K562 (cell line): ENCODE data around the gene ZNF547. TPM values are rescaled to one million over a fixed set of nuclear protein-coding genes. Genes with fewer than 3 reads are reported as not detected.
A peak's percentile ranks its signal among the peaks of the same experiment; 100 is the strongest.

ENCODE experiments used
- BACH1 ChIP-seq: fragments of 200-800 bp; sonication (Bioruptor generic); IDR thresholded peaks from 2 replicates; pipeline ENCODE4 v1.6.1; 2016; ENCODE audit warnings: missing genetic modification characterization, missing compliant biosample characterization
- CHD2 ChIP-seq: IDR thresholded peaks from 2 replicates; pipeline ENCODE4 v1.6.1; 2011; ENCODE audit warnings: low read depth, low read length
- CREBBP ChIP-seq: IDR thresholded peaks from one replicate; pipeline ENCODE4 v1.6.1; 2012; ENCODE audit warnings: low read depth, mild to moderate bottlenecking, control low read depth, inconsistent platforms, low read length
- CREM ChIP-seq: IDR thresholded peaks from 2 replicates; pipeline ENCODE4 v1.6.1; 2014; ENCODE audit warnings: antibody characterized with exemption, low read depth
- FOS ChIP-seq: IDR thresholded peaks from 3 replicates; pipeline ENCODE4 v1.6.1; 2011; ENCODE audit not compliant: insufficient read length; ENCODE audit errors: extremely low read depth
- KDM4B ChIP-seq, 2 experiments: fragments of 450-650 bp in 1 of 2; sonication (generic) in 1 of 2; IDR thresholded peaks; 2 replicates each; pipeline ENCODE4 v1.6.1; 2016 to 2017; ENCODE audit warnings: borderline replicate concordance in 2 of 2, antibody characterized with exemption in 1 of 2, low read depth in 1 of 2, mild to moderate bottlenecking in 1 of 2
- MAZ ChIP-seq, 2 experiments: fragments of 450-650 bp in 1 of 2; sonication (generic) in 1 of 2; formaldehyde crosslinking; IDR thresholded peaks in 1 of 2; conservative IDR thresholded peaks in 1 of 2; 2 replicates each; pipeline versions ENCODE4 v1.4.0 to v1.5.0; 2020; ENCODE audit warnings: mild to moderate bottlenecking in 1 of 2, missing genetic modification reagents in 1 of 2
- NRF1 ChIP-seq, 2 experiments: fragments of 450-650 bp; IDR thresholded peaks in 1 of 2; conservative IDR thresholded peaks in 1 of 2; 2 replicates each; pipeline ENCODE4 v1.6.1; 2014; ENCODE audit warnings: mild to moderate bottlenecking in 2 of 2
- SMARCB1 ChIP-seq: IDR thresholded peaks from 2 replicates; pipeline ENCODE4 v1.6.1; 2011; ENCODE audit warnings: improper control_type of control experiment, low read depth; ENCODE audit not compliant: insufficient read length
- TBL1XR1 ChIP-seq, 2 experiments: IDR thresholded peaks; 2 replicates each; pipeline ENCODE4 v1.6.1; 2012; ENCODE audit warnings: improper control_type of control experiment in 2 of 2, low read length in 2 of 2, mild to moderate bottlenecking in 1 of 2
- TEAD1 ChIP-seq, 2 experiments: fragments of 450-650 bp in 1 of 2; sonication (generic) in 1 of 2; formaldehyde crosslinking; IDR thresholded peaks; 2 replicates each; pipeline versions ENCODE4 v1.4.0 to v1.8.0; 2020 to 2022; ENCODE audit warnings: mild to moderate bottlenecking in 2 of 2, missing genetic modification reagents in 1 of 2
- YBX1 ChIP-seq: fragments of 450-650 bp; IDR thresholded peaks from 2 replicates; pipeline ENCODE4 v1.7.1; 2016; ENCODE audit warnings: mild to moderate bottlenecking
- ZBTB17 ChIP-seq: fragments of 450-650 bp; formaldehyde crosslinking; IDR thresholded peaks from 2 replicates; pipeline ENCODE4 v1.4.0; 2020; ENCODE audit warnings: mild to moderate bottlenecking
- ZBTB2 ChIP-seq: fragments of 450-650 bp; IDR thresholded peaks from 2 replicates; pipeline ENCODE4 v1.6.1; 2016; ENCODE audit warnings: antibody characterized with exemption
- ZBTB40 ChIP-seq, 2 experiments: fragments of 450-650 bp in 1 of 2; sonication (generic) in 1 of 2; formaldehyde crosslinking in 1 of 2; IDR thresholded peaks; 2 replicates each; pipeline versions ENCODE4 v1.7.1 to v1.9.0; 2016 to 2022; ENCODE audit warnings: inconsistent platforms in 1 of 2, mild to moderate bottlenecking in 1 of 2, missing genetic modification reagents in 1 of 2
- ZNF232 ChIP-seq: sonication (generic); formaldehyde crosslinking; IDR thresholded peaks from 2 replicates; pipeline ENCODE4 v1.8.0; 2022; ENCODE audit warnings: mild to moderate bottlenecking, missing genetic modification reagents
- polyA plus RNA-seq, 8 experiments: library from polyadenylated mRNA; depleted of rRNA in 4 of 8; stranded (reverse) in 5 of 8; unstranded in 3 of 8; fragments of >200 nt; fragmentation: Nextera tagmentation in 2 of 8; fragmentation: Illumina TruSeq in 1 of 8; extraction: Ambion mirVana in 2 of 8; extraction: Trizol in 1 of 8; gene quantifications; 2 replicates each; pipeline versions ENCODE4 v1.2.1 to v1.2.3, GENCODE V29; 2011 to 2014; ENCODE audit warnings: inconsistent platforms in 1 of 8, missing spikeins in 1 of 8
- total RNA-seq, 7 experiments: library from RNA; depleted of rRNA in 6 of 7; stranded (reverse); fragments of >200 nt in 6 of 7; fragmentation: Illumina TruSeq in 2 of 7; extraction: Trizol in 2 of 7; gene quantifications; 2 replicates each; pipeline versions ENCODE4 v1.2.1 to v1.2.3, GENCODE V29; 2011 to 2021; ENCODE audit warnings: low replicate concordance in 1 of 7

ZNF547 gene
- total and polyA plus RNA-seq, 9 of the 15 experiments (the other 6 are each of a cell fraction or from before 2014, with no cell fraction given): 0.03 to 0.96 (median 0.30) TPM

GRCh38 chr19:57389730-57390598, 26.6 kb downstream of the ZNF547 start, which contains the start of gene ZNF548 (continued):
- TF ChIP-seq FOS (peak; percentile 24), CHD2 (peak; percentile 90), SMARCB1 (no peak), ZBTB2 (peak; percentile 96), ZNF232 (CRISPR knock-in tag) (0 out of 2 replicates have a peak, but pooled peaks have one; percentile 30), CREBBP (no peak), BACH1 (tag) (0 out of 2 replicates have a peak, but pooled peaks have one; percentile 16), ZBTB17 (0 out of 2 replicates have a peak, but pooled peaks have one; percentile 31), KDM4B (IDR thresholded peaks at IDR 0.05; ENCODE audit: borderline replicate concordance in 2 of 2, low read depth in 1 of 2) (0 out of 4 replicates have a peak, but pooled peaks of 1 of the 2 experiments have one; percentile 53), MAZ (CRISPR knock-in tag; conservative IDR thresholded peaks at IDR 0.05 in 1 of 2, IDR thresholded peaks at IDR 0.05 in 1 of 2) (0 out of 4 replicates have a peak, but pooled peaks of 1 of the 2 experiments have one; percentile 35), ZBTB40 (IDR thresholded peaks at IDR 0.05) (peak; percentile 90), ZBTB40 (CRISPR knock-in tag; IDR thresholded peaks at IDR 0.05) (no peak), YBX1 (no peak), TBL1XR1 (IDR thresholded peaks at IDR 0.05; ENCODE audit: low read length in 2 of 2) (peak; percentile 45 to 96; a peak in 2 of 4 replicates), NRF1 (conservative IDR thresholded peaks at IDR 0.05 in 1 of 2, IDR thresholded peaks at IDR 0.05 in 1 of 2) (peak; percentile 90 to 92), TEAD1 (CRISPR knock-in tag; IDR thresholded peaks at IDR 0.05) (0 out of 4 replicates have a peak, but pooled peaks of 1 of the 2 experiments have one; percentile 47), CREM (peak; percentile 98)
